ENCODE data around the gene HES7. TPM values are rescaled to one million over a fixed set of nuclear protein-coding genes. Genes with fewer than 3 reads are reported as not detected.

The HES7 gene
- total RNA-seq, 4 donors from 2014 or later: 1.4 TPM; not detected in 3

GRCh38 chr17:8141045-8141444, 17.1 kb upstream of the HES7 start:
- Histone ChIP-seq H3K4me3 (no peak overlapping the region), H3K27me3 (no peaks in the 10 kb centered on the region), H3K4me1 (peaks cover 31 to 79% (median 78%) of the 10 kb centered on the region in 4 donors), H3K27ac (replicated peaks in 1 of 4) (peak overlapping the region; percentile 85 to 100 (median 97)), H3K36me3 (peaks cover 67 to 69% (median 68%) of the 10 kb centered on the region in 4 donors), H3K9me3 (no peaks in the 10 kb centered on the region)
- intact Hi-C loops (cut with DNase I): no loop called here
- TF ChIP-seq, protein P1, sequence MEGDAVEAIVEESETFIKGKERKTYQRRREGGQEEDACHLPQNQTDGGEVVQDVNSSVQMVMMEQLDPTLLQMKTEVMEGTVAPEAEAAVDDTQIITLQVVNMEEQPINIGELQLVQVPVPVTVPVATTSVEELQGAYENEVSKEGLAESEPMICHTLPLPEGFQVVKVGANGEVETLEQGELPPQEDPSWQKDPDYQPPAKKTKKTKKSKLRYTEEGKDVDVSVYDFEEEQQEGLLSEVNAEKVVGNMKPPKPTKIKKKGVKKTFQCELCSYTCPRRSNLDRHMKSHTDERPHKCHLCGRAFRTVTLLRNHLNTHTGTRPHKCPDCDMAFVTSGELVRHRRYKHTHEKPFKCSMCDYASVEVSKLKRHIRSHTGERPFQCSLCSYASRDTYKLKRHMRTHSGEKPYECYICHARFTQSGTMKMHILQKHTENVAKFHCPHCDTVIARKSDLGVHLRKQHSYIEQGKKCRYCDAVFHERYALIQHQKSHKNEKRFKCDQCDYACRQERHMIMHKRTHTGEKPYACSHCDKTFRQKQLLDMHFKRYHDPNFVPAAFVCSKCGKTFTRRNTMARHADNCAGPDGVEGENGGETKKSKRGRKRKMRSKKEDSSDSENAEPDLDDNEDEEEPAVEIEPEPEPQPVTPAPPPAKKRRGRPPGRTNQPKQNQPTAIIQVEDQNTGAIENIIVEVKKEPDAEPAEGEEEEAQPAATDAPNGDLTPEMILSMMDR (IDR thresholded peaks at IDR 0.05): no peak
- TF ChIP-seq POLR2AphosphoS5 (IDR thresholded peaks at IDR 0.05) (peak in 1 of 2 donors; percentile 4), EP300 (IDR thresholded peaks at IDR 0.05) (no peak), POLR2A (IDR thresholded peaks at IDR 0.05; ENCODE audit: low read depth) (no peak)
- no peak for DNase-seq (ENCODE audit: extremely low spot score)
- 91% methylated on average over 7 of the region's 7 CpGs for WGBS

DNA sequence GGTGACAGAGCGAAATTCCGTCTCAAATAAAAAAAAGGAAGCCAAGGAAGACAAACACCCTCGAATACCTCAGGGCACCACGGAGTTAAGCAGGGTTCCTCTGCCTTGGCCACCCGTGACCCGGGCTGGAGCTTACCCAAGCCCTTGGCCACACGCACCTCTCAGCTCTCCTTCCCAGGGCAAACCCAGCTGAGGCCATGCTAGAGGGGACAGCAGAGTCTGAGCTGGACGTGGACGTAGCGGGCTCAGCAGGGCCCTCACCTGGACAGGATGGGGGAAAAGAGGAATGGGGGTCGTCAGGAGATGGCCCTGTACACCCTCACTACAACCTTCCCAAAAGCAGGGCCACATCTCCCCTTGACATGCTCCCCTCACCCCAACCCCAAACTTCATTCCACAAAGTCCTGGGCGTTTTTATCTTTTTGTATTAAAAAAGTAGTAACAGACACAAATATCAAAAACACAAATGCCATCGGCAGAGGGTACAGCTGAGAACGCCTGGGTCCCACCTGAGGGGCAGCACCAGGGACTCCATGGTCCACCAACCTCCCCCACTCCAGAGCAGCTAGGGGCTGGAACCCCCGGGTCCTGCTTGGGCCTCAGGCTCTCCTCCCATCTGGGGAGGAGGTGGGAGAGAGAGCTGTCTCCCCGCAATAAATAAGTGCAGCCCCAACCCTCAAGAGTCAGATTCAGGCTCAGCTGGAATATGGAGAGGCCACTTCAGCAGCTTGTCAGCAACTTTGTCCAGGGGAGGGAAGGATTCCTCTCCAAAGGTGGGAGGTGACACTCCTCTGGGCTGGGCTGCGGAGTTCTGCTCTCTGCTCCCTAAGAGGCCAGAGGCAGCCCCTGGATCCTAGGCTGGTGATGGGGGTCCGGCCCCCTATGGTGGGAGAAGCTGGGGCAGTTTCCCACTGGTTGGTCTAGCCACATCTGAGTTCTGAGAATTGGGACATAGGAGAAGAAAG, 16.4 kb upstream of the HES7 start:
- Histone ChIP-seq H3K4me1 (peaks cover 31 to 74% (median 71%) of the 10 kb centered on the region in 4 donors), H3K4me3 (no peak overlapping the region), H3K9me3 (no peaks in the 10 kb centered on the region), H3K36me3 (peaks cover 60 to 62% (median 61%) of the 10 kb centered on the region in 4 donors), H3K27me3 (no peaks in the 10 kb centered on the region), H3K27ac (replicated peaks in 1 of 4) (peak overlapping the region; percentile 85 to 100 (median 97))
- intact Hi-C loops (cut with DNase I): no loop called here
- 71% methylated on average over 17 of the region's 18 CpGs for WGBS
- peak in 1 of 2 donors; percentile 15 for TF ChIP-seq POLR2AphosphoS5 (IDR thresholded peaks at IDR 0.05)
- TF ChIP-seq, protein P1 (IDR thresholded peaks at IDR 0.05): no peak
- DNase-seq (ENCODE audit: extremely low spot score): no peak

DNA sequence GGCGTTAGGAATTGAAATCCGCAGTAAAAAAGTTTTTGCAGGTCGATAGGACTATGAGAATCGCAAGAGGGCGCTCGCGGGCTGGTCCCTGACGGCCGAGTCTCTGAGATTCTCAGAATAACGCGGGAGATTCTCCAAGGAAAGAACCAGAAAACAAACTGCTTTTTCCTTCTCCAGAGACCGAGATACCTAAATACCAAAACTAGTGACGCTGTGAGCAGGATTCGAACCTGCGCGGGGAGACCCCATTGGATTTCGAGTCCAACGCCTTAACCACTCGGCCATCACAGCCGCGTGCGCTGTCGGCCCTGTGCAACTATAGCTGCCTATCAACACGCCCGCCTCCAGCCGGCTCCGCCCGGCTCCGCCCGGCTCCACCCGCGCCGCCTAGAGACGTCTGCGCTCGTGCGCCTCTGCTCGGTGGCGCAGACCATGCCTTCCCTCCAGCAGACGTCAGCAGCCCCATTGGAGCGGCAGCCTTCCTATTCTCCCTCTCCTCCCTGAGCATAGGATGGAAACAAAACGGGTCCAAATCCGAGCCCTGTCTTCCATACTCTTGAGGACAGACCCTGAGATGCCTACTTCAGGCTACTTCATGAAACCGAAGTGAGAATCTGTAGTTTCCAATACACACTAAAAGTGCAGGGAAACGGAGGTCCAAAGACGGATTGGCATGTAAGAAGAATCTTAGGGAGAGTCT, 14.9 kb upstream of the HES7 start:
- Histone ChIP-seq H3K4me3 (peak overlapping the region; percentile 2 to 31 (median 20)), H3K4me1 (peaks cover 31 to 61% (median 61%) of the 10 kb centered on the region in 4 donors), H3K9me3 (no peaks in the 10 kb centered on the region), H3K36me3 (peaks cover 45 to 47% (median 46%) of the 10 kb centered on the region in 4 donors), H3K27me3 (no peaks in the 10 kb centered on the region), H3K27ac (replicated peaks in 1 of 4) (peak overlapping the region; percentile 85 to 100 (median 97))
- TF ChIP-seq, protein P1 (IDR thresholded peaks at IDR 0.05): peak; percentile 79 to 94 (median 83)
- no peak for TF ChIP-seq EP300 (IDR thresholded peaks at IDR 0.05)
- peak in 1 of 2 donors; percentile 92 for TF ChIP-seq POLR2AphosphoS5 (IDR thresholded peaks at IDR 0.05)
- peak; percentile 35 for TF ChIP-seq POLR2A (IDR thresholded peaks at IDR 0.05; ENCODE audit: low read depth)
- DNase-seq (ENCODE audit: extremely low spot score): peak; percentile 99
- WGBS: under 1% methylated on average over 45 of the region's 46 CpGs
- intact Hi-C loops (cut with DNase I): loop anchor here (1.0 kb wide), 1 partner anchor 19 kb away; no protein-coding TSS in a partner anchor

GRCh38 chr17:8138374-8138671, 14.4 kb upstream of the HES7 start:
- TF ChIP-seq, protein P1 (IDR thresholded peaks at IDR 0.05): no peak
- TF ChIP-seq POLR2A (IDR thresholded peaks at IDR 0.05; ENCODE audit: low read depth) (no peak), EP300 (IDR thresholded peaks at IDR 0.05) (no peak), POLR2AphosphoS5 (IDR thresholded peaks at IDR 0.05) (no peak)
- H3K36me3 ChIP-seq: peaks cover 40 to 42% (median 41%) of the 10 kb centered on the region in 4 donors
- DNase-seq (ENCODE audit: extremely low spot score): no peak

More at GRCh38 chr17:8138374-8138671, 14.4 kb upstream of the HES7 start:
- Histone ChIP-seq H3K4me1 (peaks cover 31 to 58% (median 56%) of the 10 kb centered on the region in 4 donors), H3K27ac (replicated peaks in 1 of 4) (peak overlapping the region; percentile 85 to 100 (median 97)), H3K27me3 (no peaks in the 10 kb centered on the region), H3K9me3 (no peaks in the 10 kb centered on the region), H3K4me3 (peak overlapping the region; percentile 2 to 31 (median 20))
- intact Hi-C loops (cut with DNase I): loop anchor here (1.0 kb wide), 1 partner anchor 20 kb away; no protein-coding TSS in a partner anchor
- 3% methylated on average over 7 of the region's 7 CpGs for WGBS

All from esophagus muscularis mucosa (tissue), 4 donors.